Measurements from ENCODE around the gene GPR84. TPM values are rescaled to one million over a fixed set of nuclear protein-coding genes. Genes with fewer than 3 reads are reported as not detected.

Gene GPR84
- total RNA-seq, 1 donor, result not detected

DNA sequence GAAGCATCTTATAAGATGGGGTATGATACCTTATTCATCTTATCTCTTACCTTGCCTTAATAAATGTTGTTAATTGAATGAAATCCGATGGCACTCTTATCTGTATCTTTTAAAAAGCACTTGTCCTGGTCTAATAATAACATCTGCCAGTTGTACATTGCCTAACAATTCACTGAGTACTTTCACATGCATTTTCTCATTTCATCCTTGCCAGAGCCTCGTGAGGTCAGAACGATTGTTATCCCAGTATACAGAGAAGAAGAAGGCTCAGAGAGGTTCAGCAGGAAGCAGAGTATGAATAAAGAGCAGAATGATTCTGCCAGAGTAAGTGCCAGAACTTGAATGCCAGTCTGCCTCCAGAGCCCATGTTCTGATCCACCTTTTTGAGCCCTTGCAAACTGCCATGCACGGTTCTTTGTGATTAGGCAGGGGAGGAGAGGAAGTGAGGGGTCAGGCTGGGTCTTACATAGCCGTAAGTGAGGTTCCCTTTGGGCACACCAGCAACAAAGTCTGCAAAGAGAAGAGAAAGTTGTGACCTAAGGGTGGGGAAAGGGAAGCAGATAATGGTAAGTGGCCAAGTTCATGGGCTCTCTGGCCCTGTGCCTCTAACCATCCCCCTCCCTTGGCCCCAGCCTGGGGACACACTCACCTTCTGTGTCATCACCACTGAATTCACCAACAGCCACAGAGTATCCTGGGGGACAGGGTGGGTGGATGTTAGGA lies 43.1 kb upstream of the GPR84 start:
- H3K4me3 ChIP-seq (ENCODE audit: low read depth, low read length), result no peak overlapping the region
- DNase-seq (ENCODE audit: low read depth), result no peak
- TF ChIP-seq, protein P1, sequence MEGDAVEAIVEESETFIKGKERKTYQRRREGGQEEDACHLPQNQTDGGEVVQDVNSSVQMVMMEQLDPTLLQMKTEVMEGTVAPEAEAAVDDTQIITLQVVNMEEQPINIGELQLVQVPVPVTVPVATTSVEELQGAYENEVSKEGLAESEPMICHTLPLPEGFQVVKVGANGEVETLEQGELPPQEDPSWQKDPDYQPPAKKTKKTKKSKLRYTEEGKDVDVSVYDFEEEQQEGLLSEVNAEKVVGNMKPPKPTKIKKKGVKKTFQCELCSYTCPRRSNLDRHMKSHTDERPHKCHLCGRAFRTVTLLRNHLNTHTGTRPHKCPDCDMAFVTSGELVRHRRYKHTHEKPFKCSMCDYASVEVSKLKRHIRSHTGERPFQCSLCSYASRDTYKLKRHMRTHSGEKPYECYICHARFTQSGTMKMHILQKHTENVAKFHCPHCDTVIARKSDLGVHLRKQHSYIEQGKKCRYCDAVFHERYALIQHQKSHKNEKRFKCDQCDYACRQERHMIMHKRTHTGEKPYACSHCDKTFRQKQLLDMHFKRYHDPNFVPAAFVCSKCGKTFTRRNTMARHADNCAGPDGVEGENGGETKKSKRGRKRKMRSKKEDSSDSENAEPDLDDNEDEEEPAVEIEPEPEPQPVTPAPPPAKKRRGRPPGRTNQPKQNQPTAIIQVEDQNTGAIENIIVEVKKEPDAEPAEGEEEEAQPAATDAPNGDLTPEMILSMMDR (IDR thresholded peaks at IDR 0.05; ENCODE audit: insufficient read depth, low read depth, low read length), result no peak

DNA sequence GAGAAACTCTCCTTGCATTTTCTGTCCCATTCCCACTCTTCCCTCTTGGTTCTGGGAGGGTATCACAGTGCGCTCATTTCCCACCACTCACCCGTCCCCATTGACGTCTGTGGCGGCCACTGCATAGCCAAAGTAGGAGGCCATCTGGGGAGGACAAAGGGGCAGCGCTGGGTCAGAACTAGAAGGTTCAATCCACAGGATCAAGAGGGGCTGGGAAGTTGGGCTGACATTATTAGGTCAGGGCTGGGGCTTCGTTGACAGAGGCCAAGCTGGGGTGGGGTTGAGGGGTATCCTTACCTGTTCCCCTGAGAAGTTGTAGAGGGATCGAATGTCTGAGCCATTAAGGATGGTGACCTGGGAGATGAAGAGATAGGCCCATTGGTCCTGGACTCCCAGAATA lies 41.3 kb upstream of the GPR84 start:
- DNase-seq (ENCODE audit: low read depth), result no peak
- TF ChIP-seq, protein P1 (IDR thresholded peaks at IDR 0.05; ENCODE audit: insufficient read depth, low read depth, low read length), result no peak
- H3K4me3 ChIP-seq (ENCODE audit: low read depth, low read length), result no peak overlapping the region

DNA sequence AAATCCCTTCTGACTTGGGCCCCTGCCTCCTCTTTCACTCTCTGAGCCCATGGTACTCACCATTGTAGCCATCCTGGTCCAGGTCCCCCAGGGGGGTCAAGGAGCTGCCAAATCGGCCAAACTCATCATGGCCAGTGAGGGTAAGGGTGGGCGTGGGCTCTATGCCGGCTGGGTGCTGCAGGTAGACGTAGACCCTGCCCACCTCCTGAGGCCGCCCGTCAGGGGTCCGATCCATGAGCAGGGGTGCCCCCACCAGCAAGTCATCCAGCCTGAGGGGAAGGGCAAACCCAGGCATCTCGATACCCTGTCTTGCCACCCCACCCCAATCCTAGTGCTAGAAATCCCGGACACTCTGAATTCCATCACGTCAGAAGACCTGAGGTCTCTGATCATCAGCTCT lies 40.8 kb upstream of the GPR84 start:
- TF ChIP-seq, protein P1 (IDR thresholded peaks at IDR 0.05; ENCODE audit: insufficient read depth, low read depth, low read length), result no peak
- no peak for DNase-seq (ENCODE audit: low read depth)
- no peak overlapping the region for H3K4me3 ChIP-seq (ENCODE audit: low read depth, low read length)

DNA sequence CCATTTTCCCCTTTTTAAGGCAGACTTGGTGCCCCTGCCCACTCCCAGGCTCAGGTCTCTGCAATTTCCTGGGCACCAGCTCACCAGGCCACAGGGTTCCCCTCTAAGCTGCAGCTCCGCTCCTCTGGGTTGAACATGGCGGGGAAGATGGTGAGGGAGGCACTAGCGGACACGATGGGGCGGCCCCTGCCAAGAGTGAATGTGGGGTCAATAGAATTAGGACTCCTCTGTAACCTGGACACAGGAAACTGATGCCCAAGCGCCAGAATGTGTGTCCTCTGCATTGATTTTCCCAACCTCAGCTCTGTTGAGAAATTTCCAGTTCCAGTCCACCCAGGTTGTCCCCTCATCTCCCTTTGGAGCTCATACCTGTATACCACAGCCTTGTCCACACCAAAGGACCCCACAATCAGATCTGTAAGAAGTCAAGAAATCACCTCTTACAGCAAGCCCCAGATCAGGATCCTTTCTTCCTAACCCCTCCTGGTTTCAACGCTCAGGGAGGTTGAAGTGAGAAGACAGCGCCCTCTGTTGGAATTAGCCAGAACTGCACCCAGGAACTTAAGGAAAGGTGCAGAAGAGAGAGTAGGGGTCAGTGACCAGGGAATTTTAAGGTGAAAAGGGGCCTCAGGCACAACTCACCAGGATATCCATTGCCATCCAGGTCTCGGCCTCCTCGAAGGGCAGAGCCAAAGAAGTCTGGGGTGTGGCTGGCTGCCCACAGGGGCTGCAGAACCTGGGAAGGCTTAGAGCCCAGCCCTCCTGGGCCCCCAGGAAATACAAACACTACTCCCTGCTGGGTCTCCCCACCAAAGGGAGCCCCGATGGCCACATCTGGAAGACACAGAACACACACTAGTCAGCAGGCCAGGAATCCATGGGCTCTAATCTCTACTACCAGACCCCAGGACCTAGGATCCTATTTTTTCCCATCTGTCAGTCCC lies 40.0 kb upstream of the GPR84 start:
- no peak overlapping the region for H3K4me3 ChIP-seq (ENCODE audit: low read depth, low read length)
- DNase-seq (ENCODE audit: low read depth), result peak; percentile 70
- TF ChIP-seq, protein P1 (IDR thresholded peaks at IDR 0.05; ENCODE audit: insufficient read depth, low read depth, low read length), result peak; percentile 96

DNA sequence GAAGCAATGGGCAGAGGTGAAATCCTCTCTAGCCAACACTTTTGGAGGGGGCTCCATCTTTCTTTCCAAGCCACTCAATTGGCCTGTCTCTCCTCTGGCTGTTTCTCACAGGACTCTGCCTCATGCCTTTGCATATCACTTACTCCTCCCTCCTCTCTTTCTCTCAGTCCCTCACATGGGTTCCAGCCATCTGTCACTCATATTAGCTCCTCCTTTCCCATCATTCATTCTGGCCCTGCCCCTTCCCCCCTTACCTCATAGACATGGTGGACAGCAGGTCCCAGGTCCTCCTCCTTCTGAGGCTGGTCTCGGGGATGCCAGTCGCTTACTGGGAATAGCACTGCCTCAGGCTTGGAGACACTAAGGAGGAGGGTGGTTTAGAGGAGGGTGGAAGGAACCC lies 36.8 kb upstream of the GPR84 start:
- no peak overlapping the region for H3K4me3 ChIP-seq (ENCODE audit: low read depth, low read length)
- no peak for DNase-seq (ENCODE audit: low read depth)

DNA sequence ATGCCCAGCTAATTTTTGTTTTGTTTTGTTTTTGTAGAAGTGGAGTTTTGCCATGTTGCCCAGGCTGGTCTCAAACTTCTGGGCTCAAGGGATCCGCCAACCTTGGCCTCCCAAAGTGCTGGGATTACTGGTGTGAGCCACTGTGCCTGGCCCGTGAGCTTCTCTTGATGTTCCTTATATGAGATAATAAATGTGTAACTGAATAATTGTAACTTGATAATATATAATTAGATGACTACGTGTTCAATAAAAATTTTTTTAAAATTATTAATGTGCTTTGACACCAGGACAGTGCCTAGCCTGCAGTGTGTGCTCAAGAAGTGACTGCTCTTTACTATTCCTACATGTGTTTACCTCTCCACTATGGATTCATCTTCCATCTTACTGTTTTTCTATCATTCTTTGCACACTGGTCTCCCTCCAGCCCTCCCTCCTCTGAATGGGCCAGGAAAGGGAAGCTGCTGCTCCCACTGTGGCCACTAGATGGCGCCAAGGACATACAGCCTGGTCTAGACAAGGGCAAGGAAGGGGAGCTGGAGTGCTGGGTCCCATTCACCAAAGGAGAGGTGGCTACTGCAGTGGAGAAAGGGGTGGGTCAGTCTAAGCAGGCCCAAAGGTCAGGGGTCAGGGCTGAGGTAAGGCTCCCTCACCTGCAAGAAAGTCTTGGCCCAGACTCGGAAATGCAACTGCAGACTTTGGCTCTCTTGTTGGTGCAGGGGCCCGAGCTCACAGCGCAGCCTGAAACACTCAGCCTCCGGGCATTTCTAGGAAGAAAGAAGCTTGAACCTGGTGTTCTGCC lies 34.9 kb upstream of the GPR84 start:
- DNase-seq (ENCODE audit: low read depth), result peak; percentile 85
- TF ChIP-seq, protein P1 (IDR thresholded peaks at IDR 0.05; ENCODE audit: insufficient read depth, low read depth, low read length), result peak; percentile 100

More for the DNA sequence above, 36.8 kb upstream of the GPR84 start:
- TF ChIP-seq, protein P1 (IDR thresholded peaks at IDR 0.05; ENCODE audit: insufficient read depth, low read depth, low read length), result no peak

More for the DNA sequence above, 34.9 kb upstream of the GPR84 start:
- no peak overlapping the region for H3K4me3 ChIP-seq (ENCODE audit: low read depth, low read length)
